Uterus (tissue), 2 donors: ENCODE data around the gene SDCCAG8.

ENCODE experiments used
- POLR2A ChIP-seq, 2 donors: fragments of 450-650 bp; IDR thresholded peaks; one replicate each; pipeline ENCODE4 v1.6.1; 2016; ENCODE audit warnings: antibody characterized with exemption in 2 of 2, mild to moderate bottlenecking in 1 of 2, moderate library complexity in 1 of 2
- TF ChIP-seq, protein P1 (sequence below), 4 experiments: fragments of 200-600 bp in 2 of 4; fragments of 450-650 bp in 2 of 4; sonication (generic) in 2 of 4; IDR thresholded peaks; one replicate each; pipeline ENCODE4 v1.5.1; 2016 to 2019; ENCODE audit warnings: antibody characterized with exemption in 4 of 4, mild to moderate bottlenecking in 2 of 4, moderate library complexity in 1 of 4

DNA sequence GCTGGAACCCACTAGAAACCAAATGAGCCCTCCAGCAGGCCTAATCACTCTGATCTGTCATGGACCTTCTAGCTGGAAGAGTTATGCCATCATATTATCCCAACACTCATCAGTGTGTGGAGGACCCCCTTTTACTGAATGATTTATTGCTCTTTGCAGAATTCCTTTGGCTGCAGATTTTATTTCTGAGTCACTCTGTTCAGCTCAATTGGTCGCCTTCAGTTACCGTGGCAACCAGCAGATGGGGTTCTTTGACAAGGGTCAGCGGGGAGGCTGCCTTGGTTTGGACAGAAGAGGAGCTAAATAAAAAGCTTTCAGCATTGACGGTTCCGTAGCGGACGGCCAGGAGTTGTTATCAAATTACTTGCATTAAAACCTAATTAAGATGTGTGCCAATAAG is 220.1 kb downstream of the SDCCAG8 start:
- TF ChIP-seq POLR2A (IDR thresholded peaks at IDR 0.05) = no peak
- TF ChIP-seq, protein P1, sequence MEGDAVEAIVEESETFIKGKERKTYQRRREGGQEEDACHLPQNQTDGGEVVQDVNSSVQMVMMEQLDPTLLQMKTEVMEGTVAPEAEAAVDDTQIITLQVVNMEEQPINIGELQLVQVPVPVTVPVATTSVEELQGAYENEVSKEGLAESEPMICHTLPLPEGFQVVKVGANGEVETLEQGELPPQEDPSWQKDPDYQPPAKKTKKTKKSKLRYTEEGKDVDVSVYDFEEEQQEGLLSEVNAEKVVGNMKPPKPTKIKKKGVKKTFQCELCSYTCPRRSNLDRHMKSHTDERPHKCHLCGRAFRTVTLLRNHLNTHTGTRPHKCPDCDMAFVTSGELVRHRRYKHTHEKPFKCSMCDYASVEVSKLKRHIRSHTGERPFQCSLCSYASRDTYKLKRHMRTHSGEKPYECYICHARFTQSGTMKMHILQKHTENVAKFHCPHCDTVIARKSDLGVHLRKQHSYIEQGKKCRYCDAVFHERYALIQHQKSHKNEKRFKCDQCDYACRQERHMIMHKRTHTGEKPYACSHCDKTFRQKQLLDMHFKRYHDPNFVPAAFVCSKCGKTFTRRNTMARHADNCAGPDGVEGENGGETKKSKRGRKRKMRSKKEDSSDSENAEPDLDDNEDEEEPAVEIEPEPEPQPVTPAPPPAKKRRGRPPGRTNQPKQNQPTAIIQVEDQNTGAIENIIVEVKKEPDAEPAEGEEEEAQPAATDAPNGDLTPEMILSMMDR (IDR thresholded peaks at IDR 0.05) = no peak
